Measurements from ENCODE around the gene UNC13A. TPM values are rescaled to one million over a fixed set of nuclear protein-coding genes. Genes with fewer than 3 reads are reported as not detected.

UNC13A gene
- total and polyA plus RNA-seq, 8 donors, result under 0.01 to 2.2 (median 0.15) TPM; not detected in 1

DNA sequence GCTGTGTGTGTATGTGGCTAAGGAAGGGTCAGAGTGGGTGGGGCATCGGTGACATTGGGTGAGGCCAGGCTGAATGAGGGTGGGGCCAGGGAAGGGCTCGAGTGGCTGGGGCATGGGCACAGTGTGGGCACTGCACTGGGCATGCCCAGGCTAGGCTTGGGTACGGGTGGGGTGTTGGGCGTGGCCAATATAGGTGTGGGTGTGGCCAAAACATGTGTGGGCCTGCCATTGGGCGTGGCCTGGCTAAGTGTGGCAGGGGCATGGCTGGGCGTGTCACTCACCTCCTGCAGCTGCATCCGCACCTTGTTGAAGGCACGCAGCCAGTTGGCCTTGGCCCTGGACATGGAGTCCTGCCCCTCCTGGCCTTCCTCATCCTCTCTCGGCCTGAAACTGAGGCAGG lies 33.2 kb downstream of the UNC13A start:
- TF ChIP-seq POLR2A (IDR thresholded peaks at IDR 0.05) (no peak), POLR2AphosphoS5 (IDR thresholded peaks at IDR 0.05) (no peak), EP300 (IDR thresholded peaks at IDR 0.05) (no peak)
- TF ChIP-seq, protein P1, sequence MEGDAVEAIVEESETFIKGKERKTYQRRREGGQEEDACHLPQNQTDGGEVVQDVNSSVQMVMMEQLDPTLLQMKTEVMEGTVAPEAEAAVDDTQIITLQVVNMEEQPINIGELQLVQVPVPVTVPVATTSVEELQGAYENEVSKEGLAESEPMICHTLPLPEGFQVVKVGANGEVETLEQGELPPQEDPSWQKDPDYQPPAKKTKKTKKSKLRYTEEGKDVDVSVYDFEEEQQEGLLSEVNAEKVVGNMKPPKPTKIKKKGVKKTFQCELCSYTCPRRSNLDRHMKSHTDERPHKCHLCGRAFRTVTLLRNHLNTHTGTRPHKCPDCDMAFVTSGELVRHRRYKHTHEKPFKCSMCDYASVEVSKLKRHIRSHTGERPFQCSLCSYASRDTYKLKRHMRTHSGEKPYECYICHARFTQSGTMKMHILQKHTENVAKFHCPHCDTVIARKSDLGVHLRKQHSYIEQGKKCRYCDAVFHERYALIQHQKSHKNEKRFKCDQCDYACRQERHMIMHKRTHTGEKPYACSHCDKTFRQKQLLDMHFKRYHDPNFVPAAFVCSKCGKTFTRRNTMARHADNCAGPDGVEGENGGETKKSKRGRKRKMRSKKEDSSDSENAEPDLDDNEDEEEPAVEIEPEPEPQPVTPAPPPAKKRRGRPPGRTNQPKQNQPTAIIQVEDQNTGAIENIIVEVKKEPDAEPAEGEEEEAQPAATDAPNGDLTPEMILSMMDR (IDR thresholded peaks at IDR 0.05), result no peak
- intact Hi-C loops (cut with DNase I; ENCODE audit: low total_unique reads), result no loop called here
- no peaks in the 10 kb centered on the region for H3K36me3 ChIP-seq
- H3K27ac ChIP-seq, result no peak overlapping the region
- 61 to 69% (median 64%) methylated on average over 8 to 9 of the region's 9 CpGs for WGBS, 5 donors
- H3K9me3 ChIP-seq, result peaks cover 0 to 8% (median 6%) of the 10 kb centered on the region in 4 donors
- H3K27me3 ChIP-seq, result peaks cover 0 to 26% (median 0%) of the 10 kb centered on the region in 3 donors
- H3K4me1 ChIP-seq, result no peaks in the 10 kb centered on the region
- no peak for DNase-seq
- no peak overlapping the region for H3K4me3 ChIP-seq

DNA sequence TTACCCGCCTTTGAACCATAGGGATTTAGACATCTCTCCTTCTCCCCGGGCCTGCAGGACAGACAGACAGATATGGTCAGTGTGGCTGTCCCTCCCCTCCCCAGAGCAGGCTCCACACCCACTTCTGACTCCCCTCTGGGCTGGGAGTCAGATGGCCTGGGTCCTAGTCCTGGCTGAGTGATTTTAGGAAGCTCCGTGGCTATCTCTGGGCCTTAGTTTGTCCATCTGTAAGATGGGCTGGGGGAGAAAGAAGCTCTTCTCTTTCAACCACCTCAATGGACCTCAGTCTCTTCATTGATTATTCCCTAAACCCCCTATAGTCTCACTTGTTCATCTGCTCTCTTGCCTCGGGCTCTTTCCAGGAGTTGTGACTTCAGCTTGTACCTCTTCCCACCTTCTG lies 35.5 kb downstream of the UNC13A start:
- no peak overlapping the region for H3K27ac ChIP-seq
- no peaks in the 10 kb centered on the region for H3K36me3 ChIP-seq
- no peak overlapping the region for H3K4me3 ChIP-seq
- TF ChIP-seq EP300 (IDR thresholded peaks at IDR 0.05) (no peak), POLR2A (IDR thresholded peaks at IDR 0.05) (no peak), POLR2AphosphoS5 (IDR thresholded peaks at IDR 0.05) (no peak)
- TF ChIP-seq, protein P1 (IDR thresholded peaks at IDR 0.05), result no peak
- peaks cover 0 to 8% (median 6%) of the 10 kb centered on the region in 4 donors for H3K9me3 ChIP-seq
- no peak for DNase-seq
- no peaks in the 10 kb centered on the region for H3K4me1 ChIP-seq
- intact Hi-C loops (cut with DNase I; ENCODE audit: low total_unique reads), result no loop called here
- WGBS, 5 donors, result 86 to 94% (median 88%) methylated on average over 4 of the region's 4 CpGs
- H3K27me3 ChIP-seq, result peaks cover 0 to 43% (median 0%) of the 10 kb centered on the region in 3 donors

GRCh38 chr19:17648786-17649185 lies 39.4 kb downstream of the UNC13A start:
- Histone ChIP-seq H3K4me3 (no peak overlapping the region), H3K27ac (no peak overlapping the region), H3K36me3 (no peaks in the 10 kb centered on the region), H3K27me3 (peaks cover 0 to 64% (median 15%) of the 10 kb centered on the region in 3 donors), H3K9me3 (peaks cover 0 to under 1% (median under 1%) of the 10 kb centered on the region in 4 donors), H3K4me1 (no peaks in the 10 kb centered on the region)
- intact Hi-C loops (cut with DNase I; ENCODE audit: low total_unique reads), result no loop called here
- DNase-seq, result no peak
- 75 to 89% (median 83%) methylated on average over 9 to 12 of the region's 12 CpGs for WGBS, 5 donors
- TF ChIP-seq POLR2A (IDR thresholded peaks at IDR 0.05) (no peak), EP300 (IDR thresholded peaks at IDR 0.05) (no peak), POLR2AphosphoS5 (IDR thresholded peaks at IDR 0.05) (no peak)
- TF ChIP-seq, protein P1 (IDR thresholded peaks at IDR 0.05), result no peak

DNA sequence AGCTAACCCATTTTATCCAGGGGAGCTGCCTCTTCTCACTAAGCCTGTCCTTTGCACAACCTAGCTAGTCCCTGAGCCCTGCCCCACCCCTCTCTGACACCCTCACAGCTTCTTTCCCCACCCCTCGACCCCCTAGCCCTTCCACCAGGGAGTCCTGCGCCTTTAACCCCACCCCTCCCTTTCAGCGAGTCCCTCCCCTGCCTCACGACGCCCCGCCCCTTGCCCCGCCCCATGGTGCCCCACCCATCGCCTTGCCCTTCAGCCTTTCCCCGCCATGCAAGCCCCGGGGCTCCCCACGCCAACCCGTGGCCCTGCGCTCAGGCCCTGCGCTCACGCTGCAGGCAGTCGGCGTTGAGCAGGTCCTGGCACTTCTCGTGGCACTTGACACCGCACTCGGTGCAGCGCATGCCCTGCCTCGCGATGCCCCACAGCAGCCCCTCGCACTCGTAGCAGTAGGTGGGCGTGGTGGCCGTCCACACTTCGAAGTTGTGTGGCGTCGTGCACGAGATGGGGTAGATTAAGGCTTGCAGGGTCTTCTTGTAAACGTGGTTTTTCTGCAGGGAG lies 40.0 kb downstream of the UNC13A start:
- no peak overlapping the region for H3K4me3 ChIP-seq
- H3K36me3 ChIP-seq, result no peaks in the 10 kb centered on the region
- no peak for DNase-seq
- no peak for TF ChIP-seq EP300 (IDR thresholded peaks at IDR 0.05)
- TF ChIP-seq, protein P1 (IDR thresholded peaks at IDR 0.05), result no peak
- TF ChIP-seq POLR2A (IDR thresholded peaks at IDR 0.05), result no peak
- no peak for TF ChIP-seq POLR2AphosphoS5 (IDR thresholded peaks at IDR 0.05)
- intact Hi-C loops (cut with DNase I; ENCODE audit: low total_unique reads), result no loop called here
- peaks cover 0 to 64% (median 15%) of the 10 kb centered on the region in 3 donors for H3K27me3 ChIP-seq
- H3K27ac ChIP-seq, result no peak overlapping the region
- no peaks in the 10 kb centered on the region for H3K9me3 ChIP-seq
- WGBS, 5 donors, result 56 to 76% (median 71%) methylated on average over 18 to 32 of the region's 32 CpGs
- no peaks in the 10 kb centered on the region for H3K4me1 ChIP-seq

Measured in stomach (tissue), 9 donors.